Measurements from ENCODE around the gene KCTD6.

Gene KCTD6

GRCh38 chr3:58491506-58492402 is at the start of gene KCTD6:
TSS of gene KCTD6 (plus strand) at chr3:58492096. CDS start at chr3:58498756, 6,660 bp downstream.
- H3K27ac ChIP-seq (ENCODE audit: low read depth, low read length), result no peak within 1 kb of the TSS
- H3K4me3 ChIP-seq (ENCODE audit: low read depth, low read length), result peak within 1 kb of the TSS; percentile 84
- no peaks in the 10 kb centered on the region for H3K36me3 ChIP-seq (ENCODE audit: insufficient read depth, low read length)
- H3K27me3 ChIP-seq (ENCODE audit: insufficient read depth, low read length), result no peaks in the 10 kb centered on the region
- H2AFZ ChIP-seq (ENCODE audit: low read length, unreplicated experiment), result peak within 1 kb of the TSS; percentile 80
- peaks cover 45% of the 10 kb centered on the region for H3K79me2 ChIP-seq (ENCODE audit: control insufficient read depth, insufficient read depth, low read length, unreplicated experiment)
- H3K4me1 ChIP-seq (ENCODE audit: control insufficient read depth, insufficient read depth, low read length, unreplicated experiment), result peaks cover 56% of the 10 kb centered on the region

- Histone ChIP-seq H3K36me3 (ENCODE audit: insufficient read depth, low read length) (no peaks in the 10 kb centered on the region), H3K4me3 (ENCODE audit: low read depth, low read length) (no peak overlapping the region), H3K4me1 (ENCODE audit: control insufficient read depth, insufficient read depth, low read length, unreplicated experiment) (no peaks in the 10 kb centered on the region), H3K27ac (ENCODE audit: low read depth, low read length) (no peak overlapping the region), H3K79me2 (ENCODE audit: control insufficient read depth, insufficient read depth, low read length, unreplicated experiment) (no peaks in the 10 kb centered on the region), H2AFZ (ENCODE audit: low read length, unreplicated experiment) (no peak overlapping the region), H3K27me3 (ENCODE audit: insufficient read depth, low read length) (no peaks in the 10 kb centered on the region)
Measured at GRCh38 chr3:58452176-58452575, 39.7 kb upstream of the KCTD6 start.

GRCh38 chr3:58459160-58459559 is 32.7 kb upstream of the KCTD6 start:
- Histone ChIP-seq H2AFZ (ENCODE audit: low read length, unreplicated experiment) (no peak overlapping the region), H3K36me3 (ENCODE audit: insufficient read depth, low read length) (no peaks in the 10 kb centered on the region), H3K4me1 (ENCODE audit: control insufficient read depth, insufficient read depth, low read length, unreplicated experiment) (peaks cover 12% of the 10 kb centered on the region), H3K27ac (ENCODE audit: low read depth, low read length) (no peak overlapping the region), H3K79me2 (ENCODE audit: control insufficient read depth, insufficient read depth, low read length, unreplicated experiment) (no peaks in the 10 kb centered on the region), H3K4me3 (ENCODE audit: low read depth, low read length) (no peak overlapping the region), H3K27me3 (ENCODE audit: insufficient read depth, low read length) (no peaks in the 10 kb centered on the region)

GRCh38 chr3:58462829-58463180 is 29.1 kb upstream of the KCTD6 start:
- peak overlapping the region; percentile 56 for H2AFZ ChIP-seq (ENCODE audit: low read length, unreplicated experiment)
- H3K27ac ChIP-seq (ENCODE audit: low read depth, low read length), result no peak overlapping the region
- no peak overlapping the region for H3K4me3 ChIP-seq (ENCODE audit: low read depth, low read length)

GRCh38 chr3:58463181-58463941 is 28.5 kb upstream of the KCTD6 start:
- H3K4me1 ChIP-seq (ENCODE audit: control insufficient read depth, insufficient read depth, low read length, unreplicated experiment), result peaks cover 13% of the 10 kb centered on the region
- peak overlapping the region; percentile 61 for H3K4me3 ChIP-seq (ENCODE audit: low read depth, low read length)
- H2AFZ ChIP-seq (ENCODE audit: low read length, unreplicated experiment), result peak overlapping the region; percentile 56
- no peaks in the 10 kb centered on the region for H3K27me3 ChIP-seq (ENCODE audit: insufficient read depth, low read length)
- no peaks in the 10 kb centered on the region for H3K36me3 ChIP-seq (ENCODE audit: insufficient read depth, low read length)
- H3K27ac ChIP-seq (ENCODE audit: low read depth, low read length), result 0 out of 2 replicates have a peak overlapping the region, but pooled peaks have one; percentile 1
- no peaks in the 10 kb centered on the region for H3K79me2 ChIP-seq (ENCODE audit: control insufficient read depth, insufficient read depth, low read length, unreplicated experiment)

More at GRCh38 chr3:58462829-58463180, 29.1 kb upstream of the KCTD6 start:
- Histone ChIP-seq H3K36me3 (ENCODE audit: insufficient read depth, low read length) (no peaks in the 10 kb centered on the region), H3K4me1 (ENCODE audit: control insufficient read depth, insufficient read depth, low read length, unreplicated experiment) (peaks cover 13% of the 10 kb centered on the region), H3K27me3 (ENCODE audit: insufficient read depth, low read length) (no peaks in the 10 kb centered on the region), H3K79me2 (ENCODE audit: control insufficient read depth, insufficient read depth, low read length, unreplicated experiment) (no peaks in the 10 kb centered on the region)

GRCh38 chr3:58463942-58464271 is 28.0 kb upstream of the KCTD6 start:
- Histone ChIP-seq H3K36me3 (ENCODE audit: insufficient read depth, low read length) (no peaks in the 10 kb centered on the region), H3K4me3 (ENCODE audit: low read depth, low read length) (peak overlapping the region; percentile 61; the same call in 1 of the 2 replicates), H3K4me1 (ENCODE audit: control insufficient read depth, insufficient read depth, low read length, unreplicated experiment) (peaks cover 13% of the 10 kb centered on the region), H3K27me3 (ENCODE audit: insufficient read depth, low read length) (no peaks in the 10 kb centered on the region), H3K79me2 (ENCODE audit: control insufficient read depth, insufficient read depth, low read length, unreplicated experiment) (no peaks in the 10 kb centered on the region), H2AFZ (ENCODE audit: low read length, unreplicated experiment) (peak overlapping the region; percentile 56), H3K27ac (ENCODE audit: low read depth, low read length) (no peak overlapping the region)

- H3K4me3 ChIP-seq (ENCODE audit: low read depth, low read length), result no peak overlapping the region
- H2AFZ ChIP-seq (ENCODE audit: low read length, unreplicated experiment), result no peak overlapping the region
- H3K27ac ChIP-seq (ENCODE audit: low read depth, low read length), result no peak overlapping the region
- H3K79me2 ChIP-seq (ENCODE audit: control insufficient read depth, insufficient read depth, low read length, unreplicated experiment), result no peaks in the 10 kb centered on the region
- H3K27me3 ChIP-seq (ENCODE audit: insufficient read depth, low read length), result no peaks in the 10 kb centered on the region
- H3K4me1 ChIP-seq (ENCODE audit: control insufficient read depth, insufficient read depth, low read length, unreplicated experiment), result peaks cover 15% of the 10 kb centered on the region
- H3K36me3 ChIP-seq (ENCODE audit: insufficient read depth, low read length), result no peaks in the 10 kb centered on the region
Measured at GRCh38 chr3:58464866-58465265, 27.0 kb upstream of the KCTD6 start.

GRCh38 chr3:58466899-58467563 is 24.9 kb upstream of the KCTD6 start:
- H3K4me1 ChIP-seq (ENCODE audit: control insufficient read depth, insufficient read depth, low read length, unreplicated experiment), result peaks cover 36% of the 10 kb centered on the region
- no peak overlapping the region for H3K4me3 ChIP-seq (ENCODE audit: low read depth, low read length)
- no peaks in the 10 kb centered on the region for H3K36me3 ChIP-seq (ENCODE audit: insufficient read depth, low read length)
- H2AFZ ChIP-seq (ENCODE audit: low read length, unreplicated experiment), result no peak overlapping the region
- no peaks in the 10 kb centered on the region for H3K27me3 ChIP-seq (ENCODE audit: insufficient read depth, low read length)
- H3K27ac ChIP-seq (ENCODE audit: low read depth, low read length), result no peak overlapping the region
- H3K79me2 ChIP-seq (ENCODE audit: control insufficient read depth, insufficient read depth, low read length, unreplicated experiment), result no peaks in the 10 kb centered on the region

GRCh38 chr3:58469096-58469495 is 22.8 kb upstream of the KCTD6 start:
- H2AFZ ChIP-seq (ENCODE audit: low read length, unreplicated experiment), result no peak overlapping the region
- H3K27me3 ChIP-seq (ENCODE audit: insufficient read depth, low read length), result no peaks in the 10 kb centered on the region
- H3K4me1 ChIP-seq (ENCODE audit: control insufficient read depth, insufficient read depth, low read length, unreplicated experiment), result peaks cover 27% of the 10 kb centered on the region
- no peaks in the 10 kb centered on the region for H3K36me3 ChIP-seq (ENCODE audit: insufficient read depth, low read length)
- no peak overlapping the region for H3K4me3 ChIP-seq (ENCODE audit: low read depth, low read length)
- H3K79me2 ChIP-seq (ENCODE audit: control insufficient read depth, insufficient read depth, low read length, unreplicated experiment), result no peaks in the 10 kb centered on the region
- no peak overlapping the region for H3K27ac ChIP-seq (ENCODE audit: low read depth, low read length)

- H2AFZ ChIP-seq (ENCODE audit: low read length, unreplicated experiment), result no peak overlapping the region
- peak overlapping the region; percentile 64 for H3K27ac ChIP-seq (ENCODE audit: low read depth, low read length)
Measured at GRCh38 chr3:58470363-58471024, 21.4 kb upstream of the KCTD6 start.

More at GRCh38 chr3:58470363-58471024, 21.4 kb upstream of the KCTD6 start:
- no peak overlapping the region for H3K4me3 ChIP-seq (ENCODE audit: low read depth, low read length)
- no peaks in the 10 kb centered on the region for H3K27me3 ChIP-seq (ENCODE audit: insufficient read depth, low read length)
- H3K4me1 ChIP-seq (ENCODE audit: control insufficient read depth, insufficient read depth, low read length, unreplicated experiment), result peaks cover 39% of the 10 kb centered on the region
- H3K79me2 ChIP-seq (ENCODE audit: control insufficient read depth, insufficient read depth, low read length, unreplicated experiment), result no peaks in the 10 kb centered on the region
- no peaks in the 10 kb centered on the region for H3K36me3 ChIP-seq (ENCODE audit: insufficient read depth, low read length)
